ENCODE measurements around the gene ALDH1A3.

Gene ALDH1A3

GRCh38 chr15:100881573-100882336 lies 2.1 kb downstream of the ALDH1A3 start:
- TF ChIP-seq CTCF (conservative IDR thresholded peaks at IDR 0.05; ENCODE audit: control insufficient read depth, insufficient read depth, low read depth, low read length) = no peak
- no peak for DNase-seq (ENCODE audit: low read depth)
- no peak overlapping the region for H3K4me3 ChIP-seq (ENCODE audit: control insufficient read depth, low read depth, low read length)

GRCh38 chr15:100885116-100885515 lies 5.5 kb downstream of the ALDH1A3 start:
- no peak overlapping the region for H3K4me3 ChIP-seq (ENCODE audit: control insufficient read depth, low read depth, low read length)
- TF ChIP-seq CTCF (conservative IDR thresholded peaks at IDR 0.05; ENCODE audit: control insufficient read depth, insufficient read depth, low read depth, low read length) = no peak
- no peak for DNase-seq (ENCODE audit: low read depth)

- TF ChIP-seq CTCF (conservative IDR thresholded peaks at IDR 0.05; ENCODE audit: control insufficient read depth, insufficient read depth, low read depth, low read length) = no peak
- no peak for DNase-seq (ENCODE audit: low read depth)
Observed at GRCh38 chr15:100885811-100886210, 6.2 kb downstream of the ALDH1A3 start.

GRCh38 chr15:100887211-100887913 lies 7.7 kb downstream of the ALDH1A3 start:
- no peak for TF ChIP-seq CTCF (conservative IDR thresholded peaks at IDR 0.05; ENCODE audit: control insufficient read depth, insufficient read depth, low read depth, low read length)
- no peak overlapping the region for H3K4me3 ChIP-seq (ENCODE audit: control insufficient read depth, low read depth, low read length)
- DNase-seq (ENCODE audit: low read depth) = no peak

More at GRCh38 chr15:100885811-100886210, 6.2 kb downstream of the ALDH1A3 start:
- no peak overlapping the region for H3K4me3 ChIP-seq (ENCODE audit: control insufficient read depth, low read depth, low read length)

- TF ChIP-seq CTCF (conservative IDR thresholded peaks at IDR 0.05; ENCODE audit: control insufficient read depth, insufficient read depth, low read depth, low read length) = no peak
- no peak overlapping the region for H3K4me3 ChIP-seq (ENCODE audit: control insufficient read depth, low read depth, low read length)
- DNase-seq (ENCODE audit: low read depth) = peak; percentile 88
Observed at GRCh38 chr15:100889385-100890050, 9.9 kb downstream of the ALDH1A3 start.

- no peak for DNase-seq (ENCODE audit: low read depth)
- H3K4me3 ChIP-seq (ENCODE audit: control insufficient read depth, low read depth, low read length) = no peak overlapping the region
- TF ChIP-seq CTCF (conservative IDR thresholded peaks at IDR 0.05; ENCODE audit: control insufficient read depth, insufficient read depth, low read depth, low read length) = no peak
Observed at GRCh38 chr15:100890051-100890720, 10.6 kb downstream of the ALDH1A3 start.
